Measurements from ENCODE around the gene PAX9.

Gene PAX9

GRCh38 chr14:36713960-36714703 is 52.5 kb downstream of the PAX9 start:
- no peak for DNase-seq (ENCODE audit: extremely low read depth, low read depth)
- TF ChIP-seq, protein P1, sequence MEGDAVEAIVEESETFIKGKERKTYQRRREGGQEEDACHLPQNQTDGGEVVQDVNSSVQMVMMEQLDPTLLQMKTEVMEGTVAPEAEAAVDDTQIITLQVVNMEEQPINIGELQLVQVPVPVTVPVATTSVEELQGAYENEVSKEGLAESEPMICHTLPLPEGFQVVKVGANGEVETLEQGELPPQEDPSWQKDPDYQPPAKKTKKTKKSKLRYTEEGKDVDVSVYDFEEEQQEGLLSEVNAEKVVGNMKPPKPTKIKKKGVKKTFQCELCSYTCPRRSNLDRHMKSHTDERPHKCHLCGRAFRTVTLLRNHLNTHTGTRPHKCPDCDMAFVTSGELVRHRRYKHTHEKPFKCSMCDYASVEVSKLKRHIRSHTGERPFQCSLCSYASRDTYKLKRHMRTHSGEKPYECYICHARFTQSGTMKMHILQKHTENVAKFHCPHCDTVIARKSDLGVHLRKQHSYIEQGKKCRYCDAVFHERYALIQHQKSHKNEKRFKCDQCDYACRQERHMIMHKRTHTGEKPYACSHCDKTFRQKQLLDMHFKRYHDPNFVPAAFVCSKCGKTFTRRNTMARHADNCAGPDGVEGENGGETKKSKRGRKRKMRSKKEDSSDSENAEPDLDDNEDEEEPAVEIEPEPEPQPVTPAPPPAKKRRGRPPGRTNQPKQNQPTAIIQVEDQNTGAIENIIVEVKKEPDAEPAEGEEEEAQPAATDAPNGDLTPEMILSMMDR (IDR thresholded peaks at IDR 0.05; ENCODE audit: low read depth, low read length, missing control alignments): no peak
- H3K4me3 ChIP-seq (replicated peaks; ENCODE audit: low read depth, low read length): no peak overlapping the region

GRCh38 chr14:36716614-36717184 is 55.0 kb downstream of the PAX9 start:
- TF ChIP-seq, protein P1 (IDR thresholded peaks at IDR 0.05; ENCODE audit: low read depth, low read length, missing control alignments): no peak
- H3K4me3 ChIP-seq (replicated peaks; ENCODE audit: low read depth, low read length): no peak overlapping the region
- DNase-seq (ENCODE audit: extremely low read depth, low read depth): no peak

DNA sequence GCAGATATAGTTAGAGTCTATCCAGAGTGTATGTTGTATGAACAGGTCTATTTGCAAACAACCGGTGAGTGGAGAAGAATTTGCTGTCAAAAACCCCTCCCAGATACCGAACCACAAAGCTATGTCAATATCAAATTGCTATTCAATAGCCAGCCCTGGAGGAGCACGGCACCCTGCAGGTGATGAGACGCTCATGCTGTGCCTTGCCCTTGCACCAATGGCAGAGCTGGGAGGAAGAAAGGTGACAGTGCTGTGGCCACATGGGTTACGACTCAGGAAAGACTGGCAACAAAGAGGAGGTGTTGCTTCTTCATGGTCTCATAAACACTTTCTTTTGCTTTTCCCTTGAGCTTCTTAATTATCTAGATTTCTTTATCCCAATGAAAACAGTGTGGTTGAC is 55.7 kb downstream of the PAX9 start:
- no peak for DNase-seq (ENCODE audit: extremely low read depth, low read depth)
- TF ChIP-seq, protein P1 (IDR thresholded peaks at IDR 0.05; ENCODE audit: low read depth, low read length, missing control alignments): no peak
- H3K4me3 ChIP-seq (replicated peaks; ENCODE audit: low read depth, low read length): no peak overlapping the region

- TF ChIP-seq, protein P1 (IDR thresholded peaks at IDR 0.05; ENCODE audit: low read depth, low read length, missing control alignments): no peak
- no peak overlapping the region for H3K4me3 ChIP-seq (replicated peaks; ENCODE audit: low read depth, low read length)
- DNase-seq (ENCODE audit: extremely low read depth, low read depth): no peak
Observed at GRCh38 chr14:36718216-36718615, 56.6 kb downstream of the PAX9 start.

GRCh38 chr14:36719823-36720222 is 58.2 kb downstream of the PAX9 start:
- TF ChIP-seq, protein P1 (IDR thresholded peaks at IDR 0.05; ENCODE audit: low read depth, low read length, missing control alignments): no peak
- no peak overlapping the region for H3K4me3 ChIP-seq (replicated peaks; ENCODE audit: low read depth, low read length)

DNA sequence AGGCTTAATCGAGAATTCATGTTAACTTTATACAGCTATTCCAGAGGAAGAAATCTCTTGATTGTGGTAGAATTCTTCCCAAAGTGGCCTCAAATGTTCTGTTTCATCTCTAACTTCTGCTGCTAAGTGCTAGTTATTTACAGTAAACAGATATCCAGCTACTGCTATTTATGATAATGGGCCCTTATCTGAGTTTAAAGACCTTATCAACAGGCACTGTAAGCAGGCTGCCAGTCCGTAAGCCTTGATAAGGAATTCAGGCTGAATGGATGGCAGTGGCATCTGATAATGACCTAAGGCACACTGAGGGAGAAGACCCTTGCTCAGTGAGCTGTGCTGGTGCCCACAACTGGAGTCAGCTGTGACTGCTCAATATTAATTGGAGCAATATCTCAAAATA is 59.0 kb downstream of the PAX9 start:
- no peak for DNase-seq (ENCODE audit: extremely low read depth, low read depth)
- TF ChIP-seq, protein P1 (IDR thresholded peaks at IDR 0.05; ENCODE audit: low read depth, low read length, missing control alignments): no peak
- no peak overlapping the region for H3K4me3 ChIP-seq (replicated peaks; ENCODE audit: low read depth, low read length)

More at GRCh38 chr14:36719823-36720222, 58.2 kb downstream of the PAX9 start:
- no peak for DNase-seq (ENCODE audit: extremely low read depth, low read depth)

All from HFF-Myc (cell line).